PC-3 (cell line): ENCODE results near the gene GPR149.

Experiments
- EZH2 ChIP-seq: fragments of 300-600 bp; sonication (generic); IDR thresholded peaks from one replicate; pipeline ENCODE4 v1.6.1; 2017; ENCODE audit warnings: antibody characterized with exemption, mild to moderate bottlenecking, low read length; ENCODE audit not compliant: unreplicated experiment
- EZH2phosphoT487 ChIP-seq: fragments of 300-600 bp; sonication (generic); IDR thresholded peaks from 2 replicates; pipeline ENCODE4 v1.6.1; 2018; ENCODE audit warnings: mild to moderate bottlenecking, antibody characterized with exemption, low read length, borderline replicate concordance
- TF ChIP-seq, protein P1 (sequence below): fragments of 300-600 bp; sonication (generic); conservative IDR thresholded peaks from 2 replicates; pipeline ENCODE4 v1.5.1; 2017; ENCODE audit warnings: antibody characterized with exemption, low read depth, mild to moderate bottlenecking, low read length

GRCh38 chr3:154324919-154325318 lies 105.1 kb downstream of the GPR149 start:
- TF ChIP-seq, protein P1, sequence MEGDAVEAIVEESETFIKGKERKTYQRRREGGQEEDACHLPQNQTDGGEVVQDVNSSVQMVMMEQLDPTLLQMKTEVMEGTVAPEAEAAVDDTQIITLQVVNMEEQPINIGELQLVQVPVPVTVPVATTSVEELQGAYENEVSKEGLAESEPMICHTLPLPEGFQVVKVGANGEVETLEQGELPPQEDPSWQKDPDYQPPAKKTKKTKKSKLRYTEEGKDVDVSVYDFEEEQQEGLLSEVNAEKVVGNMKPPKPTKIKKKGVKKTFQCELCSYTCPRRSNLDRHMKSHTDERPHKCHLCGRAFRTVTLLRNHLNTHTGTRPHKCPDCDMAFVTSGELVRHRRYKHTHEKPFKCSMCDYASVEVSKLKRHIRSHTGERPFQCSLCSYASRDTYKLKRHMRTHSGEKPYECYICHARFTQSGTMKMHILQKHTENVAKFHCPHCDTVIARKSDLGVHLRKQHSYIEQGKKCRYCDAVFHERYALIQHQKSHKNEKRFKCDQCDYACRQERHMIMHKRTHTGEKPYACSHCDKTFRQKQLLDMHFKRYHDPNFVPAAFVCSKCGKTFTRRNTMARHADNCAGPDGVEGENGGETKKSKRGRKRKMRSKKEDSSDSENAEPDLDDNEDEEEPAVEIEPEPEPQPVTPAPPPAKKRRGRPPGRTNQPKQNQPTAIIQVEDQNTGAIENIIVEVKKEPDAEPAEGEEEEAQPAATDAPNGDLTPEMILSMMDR, result no peak
- TF ChIP-seq EZH2, result no peak
- no peak for TF ChIP-seq EZH2phosphoT487
